DMS79 (cell line): ENCODE measurements around the gene EEPD1.

Experiments used
- DNase-seq: peaks from one replicate; lab custom pipeline; 2025; lab: John Stamatoyannopoulos, UW

Gene EEPD1

GRCh38 chr7:36191292-36191920, 38.4 kb downstream of the EEPD1 start:
- no peak for DNase-seq

- no peak for DNase-seq
Measured at GRCh38 chr7:36192053-36192824, 39.2 kb downstream of the EEPD1 start.

DNA sequence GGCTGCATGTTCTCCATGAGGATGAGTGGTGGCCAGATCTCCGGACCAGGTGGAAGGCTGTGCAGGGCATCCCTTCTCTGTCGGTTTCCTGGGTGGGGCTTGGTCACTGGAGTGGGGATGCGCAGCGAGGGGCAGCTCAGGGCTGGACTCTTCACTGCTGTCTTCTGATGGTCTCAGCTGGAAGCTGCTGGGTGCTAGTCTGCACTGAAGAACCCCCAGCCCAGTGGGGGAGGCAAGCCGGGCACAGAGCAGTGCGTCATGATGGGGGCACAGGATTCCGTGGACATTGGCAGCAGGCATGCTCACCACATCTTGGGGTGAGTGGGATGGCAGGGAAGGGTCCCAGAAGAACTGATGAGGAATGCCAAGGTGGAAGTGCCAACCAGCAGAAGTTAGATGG, 39.8 kb downstream of the EEPD1 start:
- no peak for DNase-seq

GRCh38 chr7:36198854-36199266, 45.8 kb downstream of the EEPD1 start:
- no peak for DNase-seq

GRCh38 chr7:36199329-36199728, 46.3 kb downstream of the EEPD1 start:
- DNase-seq, result no peak

DNA sequence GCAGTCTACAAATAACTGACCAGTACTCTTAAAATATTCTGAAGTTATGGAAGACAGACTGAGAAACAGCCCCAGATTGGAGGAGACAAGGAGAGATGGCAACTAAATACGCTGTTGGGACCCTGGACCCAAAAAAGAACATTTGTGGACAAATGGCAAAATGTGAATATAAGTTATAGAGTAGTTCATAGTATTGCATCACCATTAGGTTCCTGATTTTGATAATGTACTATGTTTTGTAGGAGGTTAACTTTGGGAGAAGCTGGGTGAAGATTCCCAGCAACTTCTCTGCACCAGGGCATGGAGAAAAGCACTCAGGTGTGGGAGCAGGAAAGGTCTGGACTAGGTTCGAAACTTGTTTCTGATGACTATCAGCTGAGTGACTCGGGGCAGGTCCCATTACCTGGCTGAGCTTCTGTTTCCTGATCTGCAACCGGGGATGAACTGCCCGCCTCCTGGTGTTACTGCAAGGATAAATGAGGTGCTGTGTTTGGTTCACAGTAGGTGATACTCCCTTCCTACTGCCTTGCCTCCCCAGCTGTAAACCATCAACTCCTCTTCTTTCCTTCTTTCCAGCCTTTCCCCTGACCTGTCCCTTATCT, 48.2 kb downstream of the EEPD1 start:
- no peak for DNase-seq

GRCh38 chr7:36202398-36202797, 49.3 kb downstream of the EEPD1 start:
- no peak for DNase-seq

DNA sequence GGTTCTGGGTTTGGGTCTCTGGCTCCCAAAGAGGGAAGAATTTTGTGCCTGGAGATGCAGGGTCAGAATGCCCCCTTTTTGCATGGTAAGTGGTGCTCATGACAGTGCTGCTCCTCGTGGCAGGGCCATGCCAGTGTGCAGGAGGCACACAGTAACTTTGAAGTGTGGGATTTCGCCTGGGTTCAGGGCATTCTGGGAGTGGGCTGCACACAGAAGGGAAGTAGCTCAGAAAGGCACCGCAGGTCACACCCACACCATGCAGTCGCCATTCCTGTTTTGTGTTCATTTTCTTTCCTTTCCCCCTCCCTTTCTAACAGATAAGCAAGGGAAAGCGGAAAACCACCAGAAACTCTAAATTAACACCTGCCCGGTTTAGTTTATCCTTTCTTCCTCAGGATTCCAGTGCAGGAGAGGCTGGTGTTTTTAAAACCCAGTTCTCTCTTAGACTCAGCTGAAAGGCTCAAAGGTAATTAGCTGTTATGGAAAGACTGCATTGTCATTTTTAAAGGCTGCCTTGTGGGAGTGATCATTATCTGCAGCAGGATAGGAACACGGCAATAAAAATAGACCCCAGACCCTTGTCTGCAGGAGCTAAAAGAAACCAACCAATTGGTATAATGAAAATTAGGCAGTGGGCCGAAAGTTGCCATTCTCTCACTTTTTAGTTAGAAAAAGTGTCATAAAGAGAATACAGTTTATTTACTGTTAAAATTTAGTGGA, 50.2 kb downstream of the EEPD1 start:
- no peak for DNase-seq

GRCh38 chr7:36204044-36204663, 51.1 kb downstream of the EEPD1 start:
- no peak for DNase-seq

DNA sequence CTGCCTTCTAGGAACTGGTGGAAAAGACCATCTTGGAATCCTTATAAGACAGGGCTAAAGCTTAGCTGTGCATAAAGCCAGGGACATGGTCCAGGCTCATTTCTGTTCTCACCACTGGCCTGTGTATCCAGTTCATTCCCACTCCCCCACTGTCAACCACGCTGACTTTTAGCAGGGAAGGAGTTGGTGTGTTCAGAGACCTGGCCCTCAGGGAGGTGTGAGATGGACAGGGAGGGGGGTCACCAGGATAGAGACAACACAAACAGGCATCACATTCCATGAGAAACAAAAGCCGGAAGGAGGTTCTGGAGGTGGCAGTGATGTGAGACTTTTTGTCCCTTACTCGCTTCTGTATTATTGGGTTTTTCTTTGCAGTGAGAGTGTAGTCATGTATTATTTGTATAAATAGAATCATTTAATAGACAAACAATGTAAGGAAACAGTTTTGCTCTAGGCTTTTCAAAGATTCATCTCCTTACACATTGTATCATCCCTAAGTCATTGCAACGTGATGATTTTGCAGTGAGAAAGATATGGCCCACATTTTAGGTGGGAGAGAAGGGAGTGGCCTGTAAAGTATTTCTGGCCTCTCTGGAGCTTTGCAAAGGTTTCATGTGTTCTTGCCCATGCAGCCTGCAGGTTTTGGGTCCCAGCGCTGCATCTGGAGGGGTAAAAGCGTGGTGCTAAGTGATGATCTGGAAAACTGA, 52.0 kb downstream of the EEPD1 start:
- DNase-seq, result no peak

GRCh38 chr7:36205803-36206202, 52.7 kb downstream of the EEPD1 start:
- DNase-seq, result no peak

- no peak for DNase-seq
Measured at GRCh38 chr7:36207451-36208291, 54.6 kb downstream of the EEPD1 start.

GRCh38 chr7:36208426-36208825, 55.4 kb downstream of the EEPD1 start:
- no peak for DNase-seq

DNA sequence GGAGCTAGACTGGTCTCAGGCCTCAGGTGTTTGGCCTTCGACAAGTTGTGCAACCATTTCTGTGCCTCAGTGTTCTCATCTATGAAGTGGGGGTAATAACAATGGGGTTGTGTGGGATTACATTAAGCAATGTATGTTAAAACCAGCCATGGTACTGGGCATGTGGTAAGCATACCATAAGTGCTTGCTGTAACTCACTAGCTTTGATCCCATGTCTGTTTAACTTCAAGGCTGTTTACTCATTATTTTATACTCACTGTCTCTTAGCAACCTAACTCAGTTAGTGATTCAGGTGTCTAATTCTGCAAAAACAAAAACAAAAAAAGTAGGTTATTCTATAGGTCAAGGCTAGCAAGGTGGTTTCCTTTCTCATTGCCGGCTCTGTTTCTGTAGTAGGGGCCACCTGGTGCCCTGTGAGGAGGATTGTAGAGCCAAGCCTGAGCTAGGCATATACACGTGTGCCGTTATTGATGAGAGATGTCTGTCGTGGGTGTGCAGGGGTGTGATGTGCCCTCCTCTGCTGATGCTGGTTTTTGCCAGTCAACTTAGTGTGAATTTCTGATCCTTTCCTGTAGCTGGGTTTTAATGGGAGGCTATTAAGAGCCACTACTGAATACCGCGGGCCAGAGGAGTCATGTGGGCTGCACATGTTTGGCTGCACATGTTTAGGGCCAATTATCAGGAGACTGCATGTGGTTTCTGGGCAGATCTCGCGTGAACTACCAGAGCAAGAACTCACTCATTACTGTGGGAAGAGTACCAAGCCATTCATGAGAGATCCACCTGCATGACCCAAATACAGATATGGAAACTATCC, 56.2 kb downstream of the EEPD1 start:
- DNase-seq, result no peak

DNA sequence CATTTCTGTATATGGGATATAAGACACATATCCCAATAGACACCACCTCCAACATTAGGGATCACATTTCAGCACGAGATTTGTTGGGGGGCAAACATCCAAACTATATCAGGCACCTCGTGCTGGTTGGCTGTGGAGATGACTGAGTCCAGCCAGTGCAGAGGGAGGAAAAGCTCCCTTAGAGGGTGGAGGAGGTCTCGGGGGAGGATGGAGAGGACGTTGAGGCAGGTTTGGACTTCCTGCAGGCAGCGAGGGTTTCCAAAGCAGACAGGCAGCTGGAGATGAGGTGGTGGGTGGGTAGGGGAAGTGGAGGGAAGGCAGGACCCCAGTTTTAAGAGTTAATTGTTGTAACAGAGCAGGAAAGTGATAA, 56.7 kb downstream of the EEPD1 start:
- no peak for DNase-seq

GRCh38 chr7:36210291-36210922, 57.4 kb downstream of the EEPD1 start:
- no peak for DNase-seq

GRCh38 chr7:36214608-36215456, 61.8 kb downstream of the EEPD1 start:
- no peak for DNase-seq

GRCh38 chr7:36215457-36215765, 62.4 kb downstream of the EEPD1 start:
- no peak for DNase-seq
